ENCODE data around the gene ASB7. TPM values are rescaled to one million over a fixed set of nuclear protein-coding genes. Genes with fewer than 3 reads are reported as not detected.

ASB7 gene
- total RNA-seq, 3 donors from 2014 or later (not counting 1 experiment from before 2014, with no cell fraction given): 16.1 to 23.1 (median 20.5) TPM

- no peak overlapping the region for H3K4me3 ChIP-seq (ENCODE audit: low read length)
- no peak overlapping the region for H3K27ac Mint-ChIP-seq
- peaks cover 43 to 45% of the 10 kb centered on the region in 2 donors for H3K4me1 Mint-ChIP-seq
- H3K9me3 ChIP-seq (ENCODE audit: control insufficient read depth, insufficient read depth, low read length): no peaks in the 10 kb centered on the region
- H3K27me3 Mint-ChIP-seq (ENCODE audit: low read depth in 2 of 2): no peaks in the 10 kb centered on the region
- WGBS (ENCODE audit: insufficient coverage): 89% methylated on average over 9 of the region's 9 CpGs
- no peaks in the 10 kb centered on the region for H3K27me3 ChIP-seq (ENCODE audit: control insufficient read depth, insufficient read depth, low read length)
- H3K36me3 Mint-ChIP-seq: no peaks in the 10 kb centered on the region
- H3K9me3 Mint-ChIP-seq: no peaks in the 10 kb centered on the region
- no peak for ATAC-seq
- H3K27ac ChIP-seq (ENCODE audit: low read length): no peak overlapping the region
- no peaks in the 10 kb centered on the region for H3K36me3 ChIP-seq (ENCODE audit: control insufficient read depth, insufficient read depth, low read length)
- intact Hi-C loops (cut with micrococcal nuclease): no loop called here
- H3K4me1 ChIP-seq (ENCODE audit: control insufficient read depth, insufficient read depth, low read length): no peaks in the 10 kb centered on the region
- no peak for TF ChIP-seq CTCF (IDR thresholded peaks at IDR 0.05)
- no peak for DNase-seq
- no peak overlapping the region for H3K4me3 Mint-ChIP-seq
Observed at GRCh38 chr15:100642213-100642949, 40.0 kb downstream of the ASB7 start.

GRCh38 chr15:100642950-100643338 lies 40.6 kb downstream of the ASB7 start:
- no peaks in the 10 kb centered on the region for H3K9me3 Mint-ChIP-seq
- H3K27me3 ChIP-seq (ENCODE audit: control insufficient read depth, insufficient read depth, low read length): no peaks in the 10 kb centered on the region
- H3K4me1 ChIP-seq (ENCODE audit: control insufficient read depth, insufficient read depth, low read length): no peaks in the 10 kb centered on the region
- no peak overlapping the region for H3K27ac Mint-ChIP-seq
- no peaks in the 10 kb centered on the region for H3K9me3 ChIP-seq (ENCODE audit: control insufficient read depth, insufficient read depth, low read length)
- H3K27me3 Mint-ChIP-seq (ENCODE audit: low read depth in 2 of 2): no peaks in the 10 kb centered on the region
- H3K4me1 Mint-ChIP-seq: peaks cover 43 to 45% of the 10 kb centered on the region in 2 donors
- no peak overlapping the region for H3K27ac ChIP-seq (ENCODE audit: low read length)
- ATAC-seq (no peak), DNase-seq (no peak)
- intact Hi-C loops (cut with micrococcal nuclease): no loop called here
- TF ChIP-seq CTCF (IDR thresholded peaks at IDR 0.05): no peak
- 96% methylated on average over 4 of the region's 4 CpGs for WGBS (ENCODE audit: insufficient coverage)
- no peaks in the 10 kb centered on the region for H3K36me3 ChIP-seq (ENCODE audit: control insufficient read depth, insufficient read depth, low read length)
- no peak overlapping the region for H3K4me3 Mint-ChIP-seq
- H3K4me3 ChIP-seq (ENCODE audit: low read length): no peak overlapping the region
- H3K36me3 Mint-ChIP-seq: no peaks in the 10 kb centered on the region

- H3K27me3 ChIP-seq (ENCODE audit: control insufficient read depth, insufficient read depth, low read length): no peaks in the 10 kb centered on the region
- no peak for DNase-seq
Observed at GRCh38 chr15:100645671-100646070, 43.3 kb downstream of the ASB7 start.

More at GRCh38 chr15:100645671-100646070, 43.3 kb downstream of the ASB7 start:
- Histone ChIP-seq H3K9me3 (ENCODE audit: control insufficient read depth, insufficient read depth, low read length) (no peaks in the 10 kb centered on the region), H3K36me3 (ENCODE audit: control insufficient read depth, insufficient read depth, low read length) (peaks cover 16% of the 10 kb centered on the region), H3K4me3 (ENCODE audit: low read length) (no peak overlapping the region), H3K27ac (ENCODE audit: low read length) (no peak overlapping the region), H3K4me1 (ENCODE audit: control insufficient read depth, insufficient read depth, low read length) (no peaks in the 10 kb centered on the region)
- Mint-ChIP-seq H3K36me3 (no peaks in the 10 kb centered on the region), H3K9me3 (no peaks in the 10 kb centered on the region), H3K27me3 (ENCODE audit: low read depth in 2 of 2) (no peaks in the 10 kb centered on the region), H3K27ac (no peak overlapping the region), H3K4me3 (no peak overlapping the region), H3K4me1 (peaks cover 39% of the 10 kb centered on the region in 2 donors)
- ATAC-seq: no peak
- intact Hi-C loops (cut with micrococcal nuclease): no loop called here
- TF ChIP-seq CTCF (IDR thresholded peaks at IDR 0.05): no peak
- WGBS (ENCODE audit: insufficient coverage): 94% methylated on average over 5 of the region's 5 CpGs

Measured in natural killer cell (primary cell).